Prostate gland (tissue), 2 donors: ENCODE results near the gene SPTB. TPM values are rescaled to one million over a fixed set of nuclear protein-coding genes. Genes with fewer than 3 reads are reported as not detected.

ENCODE experiments used
- DNase-seq: peaks from one replicate; pipeline ENCODE4 v3.0.0-alpha.2; 2019; ENCODE audit warnings: low spot score
- H3K27ac ChIP-seq, 2 donors: fragments of 200-600 bp; sonication (generic); 2 replicates each; pipeline ENCODE4 v1.5.1; 2017 to 2019
- H3K27me3 ChIP-seq: fragments of 200-600 bp; sonication (generic); replicated peaks from 2 replicates; pipeline ENCODE4 v1.5.1; 2019; ENCODE audit not compliant: insufficient read depth
- H3K36me3 ChIP-seq, 2 donors: fragments of 200-600 bp; sonication (generic); 1 replicate in 1 of 2; 2 replicates in 1 of 2; pipeline versions ENCODE4 v1.5.1 to v1.8.1; 2017 to 2019
- H3K4me1 ChIP-seq: fragments of 200-600 bp; sonication (generic); replicated peaks from 2 replicates; pipeline ENCODE4 v1.5.1; 2019
- H3K4me3 ChIP-seq, 2 donors: fragments of 200-600 bp; sonication (generic); 2 replicates each; pipeline ENCODE4 v1.5.1; 2017 to 2019
- H3K9me3 ChIP-seq: fragments of 200-600 bp; sonication (generic); 2 replicates; pipeline ENCODE4 v1.5.1; 2017
- CTCF ChIP-seq, 4 experiments: fragments of 200-600 bp in 2 of 4; fragments of 450-650 bp in 2 of 4; sonication (generic) in 2 of 4; IDR thresholded peaks; 1 replicate in 3 of 4; 2 replicates in 1 of 4; pipeline ENCODE4 v1.5.1; 2016 to 2019; ENCODE audit warnings: antibody characterized with exemption in 4 of 4, mild to moderate bottlenecking in 2 of 4, moderate library complexity in 2 of 4
- POLR2A ChIP-seq: fragments of 450-650 bp; IDR thresholded peaks from one replicate; pipeline ENCODE4 v1.6.1; 2016; ENCODE audit warnings: antibody characterized with exemption, mild to moderate bottlenecking
- POLR2AphosphoS5 ChIP-seq: sonication (generic); formaldehyde crosslinking; IDR thresholded peaks from one replicate; pipeline ENCODE4 v1.6.1; 2017; ENCODE audit warnings: antibody characterized with exemption
- WGBS: methylation state at CpG from one replicate; pipeline ENCODE4 v1.1.5; 2018; 5-methylcytosine and 5-hydroxymethylcytosine counted together
- intact Hi-C: fragments of 100-400 bp; cut with DNase I; formaldehyde crosslinking; loops from one replicate; pipeline ENCODE4 v1.14.2; 2022
- total RNA-seq, 2 donors: library from RNA; depleted of rRNA; stranded (reverse); fragments of >200 nt; gene quantifications; one replicate each; pipeline ENCODE4 v1.1.0, GENCODE V29; 2016

The SPTB gene
- total RNA-seq, 2 donors from 2014 or later: 2.7 to 3.7 TPM

- TF ChIP-seq POLR2A (no peak), POLR2AphosphoS5 (no peak), CTCF (IDR thresholded peaks at IDR 0.05) (no peak)
- Histone ChIP-seq H3K4me3 (no peak overlapping the region), H3K4me1 (no peaks in the 10 kb centered on the region), H3K36me3 (peaks cover 0 to 4% of the 10 kb centered on the region in 2 donors), H3K27me3 (no peaks in the 10 kb centered on the region), H3K9me3 (no peaks in the 10 kb centered on the region), H3K27ac (no peak overlapping the region)
- intact Hi-C loops: no loop called here
- no peak for DNase-seq
- 100% methylated on average over 1 of the region's 1 CpG for WGBS
Measured at GRCh38 chr14:64730061-64730440, 149.7 kb downstream of the SPTB start.

GRCh38 chr14:64729386-64730060, 150.2 kb downstream of the SPTB start:
- no peak for DNase-seq
- Histone ChIP-seq H3K27ac (no peak overlapping the region), H3K4me1 (no peaks in the 10 kb centered on the region), H3K36me3 (peaks cover 0 to 4% of the 10 kb centered on the region in 2 donors), H3K27me3 (no peaks in the 10 kb centered on the region), H3K9me3 (no peaks in the 10 kb centered on the region), H3K4me3 (no peak overlapping the region)
- WGBS: 83% methylated on average over 5 of the region's 5 CpGs
- intact Hi-C loops: no loop called here
- no peak for TF ChIP-seq POLR2AphosphoS5
- TF ChIP-seq POLR2A: no peak
- TF ChIP-seq CTCF (IDR thresholded peaks at IDR 0.05): no peak

GRCh38 chr14:64728856-64729255, 150.9 kb downstream of the SPTB start:
- DNase-seq: no peak
- H3K36me3 ChIP-seq: peaks cover 0 to 4% of the 10 kb centered on the region in 2 donors
- TF ChIP-seq CTCF (IDR thresholded peaks at IDR 0.05) (no peak), POLR2A (no peak), POLR2AphosphoS5 (no peak)

GRCh38 chr14:64728106-64728505, 151.6 kb downstream of the SPTB start:
- intact Hi-C loops: no loop called here
- Histone ChIP-seq H3K36me3 (peaks cover 0 to 4% of the 10 kb centered on the region in 2 donors), H3K9me3 (no peaks in the 10 kb centered on the region), H3K27me3 (no peaks in the 10 kb centered on the region), H3K27ac (no peak overlapping the region), H3K4me1 (no peaks in the 10 kb centered on the region), H3K4me3 (no peak overlapping the region)
- DNase-seq: no peak
- 86% methylated on average over 6 of the region's 6 CpGs for WGBS
- TF ChIP-seq POLR2AphosphoS5 (no peak), CTCF (IDR thresholded peaks at IDR 0.05) (no peak), POLR2A (no peak)

More at GRCh38 chr14:64728856-64729255, 150.9 kb downstream of the SPTB start:
- no peaks in the 10 kb centered on the region for H3K27me3 ChIP-seq
- H3K9me3 ChIP-seq: no peaks in the 10 kb centered on the region
- intact Hi-C loops: no loop called here
- no peak overlapping the region for H3K27ac ChIP-seq
- 96% methylated on average over 10 of the region's 10 CpGs for WGBS
- H3K4me1 ChIP-seq: no peaks in the 10 kb centered on the region
- no peak overlapping the region for H3K4me3 ChIP-seq

GRCh38 chr14:64727551-64728071, 152.1 kb downstream of the SPTB start:
- H3K9me3 ChIP-seq: no peaks in the 10 kb centered on the region
- no peak for TF ChIP-seq CTCF (IDR thresholded peaks at IDR 0.05)
- no peak for TF ChIP-seq POLR2A
- TF ChIP-seq POLR2AphosphoS5: no peak
- no peak overlapping the region for H3K27ac ChIP-seq
- intact Hi-C loops: no loop called here
- H3K27me3 ChIP-seq: no peaks in the 10 kb centered on the region
- H3K36me3 ChIP-seq: peaks cover 0 to 4% of the 10 kb centered on the region in 2 donors
- 89% methylated on average over 22 of the region's 22 CpGs for WGBS
- H3K4me3 ChIP-seq: no peak overlapping the region
- DNase-seq: no peak
- H3K4me1 ChIP-seq: no peaks in the 10 kb centered on the region
